Right lobe of liver (tissue), 6 donors: ENCODE measurements around the gene B4GALT2. TPM values are rescaled to one million over a fixed set of nuclear protein-coding genes. Genes with fewer than 3 reads are reported as not detected.

Experiments used
- ATAC-seq, 4 donors: fragments of 200-7000 bp; cut with Tn5 transposase; one replicate each; pipeline ENCODE4 v1.9.1; 2020; ENCODE audit warnings: mild to moderate bottlenecking in 4 of 4, moderate library complexity in 4 of 4
- DNase-seq, 3 donors: peaks; one replicate each; pipeline ENCODE4 v3.0.0-alpha.2; 2020
- H3K27ac ChIP-seq, 3 donors: fragments of 200-600 bp; one replicate each; pipeline ENCODE4 v1.8.0; 2022
- H3K27me3 ChIP-seq, 2 donors: fragments of 200-600 bp; one replicate each; pipeline ENCODE4 v1.8.0; 2022
- H3K36me3 ChIP-seq, 4 donors: fragments of 200-600 bp; sonication (generic) in 1 of 4; one replicate each; pipeline versions ENCODE4 v1.5.1 to v1.8.0; 2017 to 2022; ENCODE audit warnings: control low read depth in 1 of 4
- H3K4me1 ChIP-seq, 4 donors: fragments of 200-600 bp; sonication (generic) in 1 of 4; one replicate each; pipeline versions ENCODE4 v1.5.1 to v1.8.0; 2017 to 2022; ENCODE audit warnings: control low read depth in 1 of 4
- H3K4me3 ChIP-seq, 3 donors: fragments of 200-600 bp; one replicate each; pipeline ENCODE4 v1.8.0; 2022
- H3K9me3 ChIP-seq, 4 donors: fragments of 200-600 bp; sonication (generic) in 1 of 4; one replicate each; pipeline versions ENCODE4 v1.5.1 to v1.8.0; 2017 to 2022; ENCODE audit warnings: control low read depth in 1 of 4
- CTCF ChIP-seq, 4 donors: fragments of 200-600 bp in 3 of 4; fragments of 450-650 bp in 1 of 4; IDR thresholded peaks; one replicate each; pipeline versions ENCODE4 v1.5.1 to v1.8.0; 2016 to 2022; ENCODE audit warnings: antibody characterized with exemption in 4 of 4, mild to moderate bottlenecking in 2 of 4
- POLR2A ChIP-seq: fragments of 450-650 bp; IDR thresholded peaks from one replicate; pipeline ENCODE4 v1.6.1; 2017; ENCODE audit warnings: antibody characterized with exemption, mild to moderate bottlenecking
- WGBS: methylation state at CpG from one replicate; pipeline ENCODE4 v1.1.6; 2018; ENCODE audit warnings: low coverage, low lambda C conversion rate; ENCODE audit not compliant: insufficient coverage; ENCODE audit errors: missing lambda C conversion rate; 5-methylcytosine and 5-hydroxymethylcytosine counted together
- intact Hi-C, 2 donors: fragments of 100-400 bp; cut with DNase I; formaldehyde crosslinking; loops; one replicate each; pipeline versions ENCODE4 v1.11.2 to v1.14.1; 2022
- total RNA-seq, 6 experiments: library from RNA; depleted of rRNA in 2 of 6; stranded (reverse); fragments of >200 nt in 2 of 6; fragmentation: NEBNext Ultra II Directional in 3 of 6; extraction: Animal tissue kit (Norgen Biotek cat#: 25700) in 3 of 6; gene quantifications; one replicate each; pipeline versions ENCODE4 v1.1.0 to v1.2.4, GENCODE V29; 2016 to 2023
- donor health status: DM: no; HTN: yes; CAD: no.
- donor health status: DM: no; HTN: no; CAD: no.
- donor health status: DM: no; HTN: no; CAD: no.
- donor health status: DM: no; HTN: yes; CAD: no.
- donor health status: DM: no; HTN: yes; CAD: no.

The B4GALT2 gene
- total RNA-seq, 6 experiments from 2014 or later: 13.4 to 49.5 (median 18.5) TPM

DNA sequence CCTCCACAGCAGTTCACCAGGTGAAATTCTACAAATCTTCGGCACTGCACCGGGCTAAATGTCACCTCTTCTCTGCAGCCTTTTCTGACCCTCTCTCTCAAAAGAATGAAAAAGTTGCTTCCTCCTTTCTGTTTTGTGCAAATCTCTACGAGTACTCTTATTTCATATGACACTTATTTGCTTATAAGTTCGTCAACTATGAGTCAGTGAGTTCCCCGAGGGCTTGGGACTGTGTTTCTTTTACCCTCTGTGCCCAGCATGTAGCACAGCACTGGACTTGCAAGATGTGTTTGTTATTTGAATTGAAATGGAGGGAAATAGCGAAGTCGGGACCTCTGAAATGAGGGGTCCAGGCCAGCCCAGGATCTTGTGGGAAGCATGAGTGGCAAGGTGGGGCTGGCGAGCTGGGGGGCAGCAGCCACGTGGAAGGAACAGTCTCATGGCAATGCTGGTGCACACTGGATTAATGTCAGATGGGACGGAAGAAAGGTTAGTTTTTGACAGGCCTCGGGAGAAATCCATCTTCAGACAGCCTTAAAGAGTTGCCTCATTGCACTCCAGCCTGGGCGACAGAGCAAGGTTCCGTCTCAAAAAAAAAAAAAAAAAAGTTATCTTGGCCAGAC is 46.0 kb downstream of the B4GALT2 start:
- Histone ChIP-seq H3K9me3 (no peaks in the 10 kb centered on the region), H3K27ac (no peak overlapping the region), H3K4me3 (no peak overlapping the region), H3K36me3 (no peaks in the 10 kb centered on the region), H3K4me1 (no peaks in the 10 kb centered on the region), H3K27me3 (no peaks in the 10 kb centered on the region)
- DNase-seq: no peak
- TF ChIP-seq POLR2A (no peak), CTCF (IDR thresholded peaks at IDR 0.05) (no peak)
- no peak for ATAC-seq
- WGBS: 76% methylated on average over 13 of the region's 13 CpGs
- intact Hi-C loops: no loop called here

DNA sequence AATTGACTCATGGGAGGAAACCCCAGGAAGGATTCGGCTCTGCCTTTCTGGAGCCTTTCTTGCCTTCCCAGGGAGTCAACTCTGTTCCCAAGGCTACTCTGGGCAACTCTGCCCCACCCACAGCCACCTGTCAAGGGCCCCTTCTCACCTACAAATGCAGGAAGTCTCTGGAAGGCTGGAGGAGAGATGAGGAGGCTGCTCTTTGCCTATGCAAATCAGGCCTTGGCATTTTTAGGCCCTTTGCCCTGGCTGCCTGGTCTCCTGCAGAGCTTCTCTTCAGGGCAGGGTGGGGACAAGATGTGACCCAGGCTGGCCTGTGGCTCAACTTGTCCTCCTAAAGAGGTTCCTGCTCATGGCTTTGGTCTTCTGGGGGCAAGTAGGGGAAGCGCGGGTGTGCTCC is 46.8 kb downstream of the B4GALT2 start:
- H3K27me3 ChIP-seq: no peaks in the 10 kb centered on the region
- ATAC-seq (no peak), DNase-seq (no peak)
- H3K4me3 ChIP-seq: no peak overlapping the region
- peaks cover 0 to 3% (median 0%) of the 10 kb centered on the region in 4 donors for H3K4me1 ChIP-seq
- 73% methylated on average over 2 of the region's 3 CpGs for WGBS
- H3K27ac ChIP-seq: no peak overlapping the region
- intact Hi-C loops: no loop called here
- H3K9me3 ChIP-seq: no peaks in the 10 kb centered on the region
- H3K36me3 ChIP-seq: no peaks in the 10 kb centered on the region
- TF ChIP-seq POLR2A: no peak
- TF ChIP-seq CTCF (IDR thresholded peaks at IDR 0.05): no peak

- no peaks in the 10 kb centered on the region for H3K27me3 ChIP-seq
- WGBS: 82% methylated on average over 2 of the region's 3 CpGs
- H3K9me3 ChIP-seq: no peaks in the 10 kb centered on the region
- H3K27ac ChIP-seq: no peak overlapping the region
- peaks cover 0 to 3% (median 0%) of the 10 kb centered on the region in 4 donors for H3K4me1 ChIP-seq
- TF ChIP-seq CTCF (IDR thresholded peaks at IDR 0.05) (no peak), POLR2A (no peak)
- intact Hi-C loops: no loop called here
- no peaks in the 10 kb centered on the region for H3K36me3 ChIP-seq
- no peak for DNase-seq
- no peak for ATAC-seq
- no peak overlapping the region for H3K4me3 ChIP-seq
Observed at GRCh38 chr1:44027320-44027719, 48.3 kb downstream of the B4GALT2 start.

- no peaks in the 10 kb centered on the region for H3K9me3 ChIP-seq
- peak overlapping the region in 2 of 3 donors; percentile 14 to 70 for H3K27ac ChIP-seq
- peaks cover 0 to 3% (median 0%) of the 10 kb centered on the region in 4 donors for H3K4me1 ChIP-seq
- ATAC-seq (peak in 1 of 4 donors; percentile 1), DNase-seq (no peak)
- H3K4me3 ChIP-seq: peak overlapping the region; percentile 66 to 82 (median 70)
- intact Hi-C loops: no loop called here
- no peaks in the 10 kb centered on the region for H3K27me3 ChIP-seq
- WGBS: 26% methylated on average over 12 of the region's 17 CpGs
- no peaks in the 10 kb centered on the region for H3K36me3 ChIP-seq
- TF ChIP-seq POLR2A (no peak), CTCF (IDR thresholded peaks at IDR 0.05) (no peak)
Observed at GRCh38 chr1:44029260-44029910, 50.4 kb downstream of the B4GALT2 start.
